GM21786 (cell line): ENCODE data around the gene TMEM150A.
"Not testable (repeated sequence)": the region's sequence is repeated elsewhere in the genome, so short reads cannot be mapped to it uniquely, and the experiment has no call there.

Experiments
- ATAC-seq: cut with Tn5 transposase; IDR thresholded peaks from one replicate; pipeline ENCODE4 v1.9.1; 2021; ENCODE audit not compliant: unreplicated experiment

Gene TMEM150A, protein sequence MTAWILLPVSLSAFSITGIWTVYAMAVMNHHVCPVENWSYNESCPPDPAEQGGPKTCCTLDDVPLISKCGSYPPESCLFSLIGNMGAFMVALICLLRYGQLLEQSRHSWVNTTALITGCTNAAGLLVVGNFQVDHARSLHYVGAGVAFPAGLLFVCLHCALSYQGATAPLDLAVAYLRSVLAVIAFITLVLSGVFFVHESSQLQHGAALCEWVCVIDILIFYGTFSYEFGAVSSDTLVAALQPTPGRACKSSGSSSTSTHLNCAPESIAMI

DNA sequence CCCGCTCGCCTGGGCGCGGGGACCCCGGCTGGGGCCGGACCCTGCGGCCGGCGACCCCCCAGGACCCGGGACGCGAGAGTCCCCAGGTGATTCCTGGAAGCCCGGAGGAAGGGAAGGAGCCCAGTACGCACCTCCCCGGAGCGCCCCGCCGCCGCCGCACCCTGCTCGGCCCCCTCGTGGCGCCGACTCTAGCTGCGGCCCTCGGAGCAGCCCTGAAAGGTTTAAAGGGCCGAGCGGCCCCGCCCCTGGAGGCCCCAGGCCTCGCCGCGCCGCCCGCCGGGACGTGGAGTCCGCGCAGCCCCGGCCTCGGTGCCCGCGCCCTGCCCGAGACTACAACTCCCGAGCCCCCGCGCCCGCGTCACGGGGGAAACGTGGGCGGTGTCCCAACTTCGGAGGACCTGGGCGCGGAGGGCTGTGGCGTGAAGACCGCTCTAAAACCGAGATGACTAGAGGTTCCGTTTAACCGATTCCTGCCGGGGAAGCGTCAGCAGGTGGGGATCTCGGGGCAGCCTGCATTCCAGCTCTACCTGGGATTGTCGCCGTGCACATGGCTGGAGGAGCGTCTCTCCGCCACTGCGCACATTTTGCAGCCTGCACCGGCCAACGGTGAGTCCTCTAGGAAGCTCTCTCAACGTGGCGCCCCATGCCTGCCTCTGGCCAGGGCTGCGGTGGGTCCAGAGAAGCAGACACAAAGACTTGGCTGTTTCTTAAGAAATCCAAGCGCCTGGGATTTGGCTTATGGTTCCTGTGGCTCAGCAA, at the start of gene TMEM150A:
Gene TMEM150A (minus strand): TSS at position 223 of the 759 bp plus-strand sequence. CDS start 750 bp downstream, outside the sequence.
- peak; percentile 96 for ATAC-seq

- ATAC-seq, result no peak
Observed at GRCh38 chr2:85652056-85652455, 49.6 kb upstream of the TMEM150A start.

- ATAC-seq, result no peak
Observed at GRCh38 chr2:85651097-85651496, 48.6 kb upstream of the TMEM150A start.

DNA sequence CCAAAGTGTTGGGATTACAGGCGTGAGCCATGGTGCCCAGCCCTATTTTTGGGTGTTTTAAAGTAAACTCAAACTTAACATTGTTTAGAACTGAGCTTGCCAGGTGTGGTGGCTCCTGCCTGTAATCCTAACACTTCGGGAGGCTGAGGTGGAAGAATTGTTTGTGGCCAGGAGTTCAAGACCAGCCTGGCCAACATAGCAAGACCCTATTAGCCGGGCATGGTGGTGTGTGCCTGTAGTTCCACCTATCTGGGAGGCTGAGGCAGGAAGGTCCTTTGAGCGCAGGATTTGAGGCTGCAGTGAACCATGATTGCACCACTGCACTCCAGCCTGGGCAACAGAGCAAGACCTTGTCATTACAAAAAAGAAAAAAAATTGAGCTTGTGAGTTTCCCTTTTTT, 48.0 kb upstream of the TMEM150A start:
- ATAC-seq, result no peak

- ATAC-seq, result no peak
Observed at GRCh38 chr2:85649201-85650190, 47.0 kb upstream of the TMEM150A start.

GRCh38 chr2:85648619-85649018, 46.1 kb upstream of the TMEM150A start:
- ATAC-seq, result no peak

- peak; percentile 71 for ATAC-seq
Observed at GRCh38 chr2:85647823-85648526, 45.5 kb upstream of the TMEM150A start.

GRCh38 chr2:85646166-85646565, 43.7 kb upstream of the TMEM150A start:
- no peak for ATAC-seq

DNA sequence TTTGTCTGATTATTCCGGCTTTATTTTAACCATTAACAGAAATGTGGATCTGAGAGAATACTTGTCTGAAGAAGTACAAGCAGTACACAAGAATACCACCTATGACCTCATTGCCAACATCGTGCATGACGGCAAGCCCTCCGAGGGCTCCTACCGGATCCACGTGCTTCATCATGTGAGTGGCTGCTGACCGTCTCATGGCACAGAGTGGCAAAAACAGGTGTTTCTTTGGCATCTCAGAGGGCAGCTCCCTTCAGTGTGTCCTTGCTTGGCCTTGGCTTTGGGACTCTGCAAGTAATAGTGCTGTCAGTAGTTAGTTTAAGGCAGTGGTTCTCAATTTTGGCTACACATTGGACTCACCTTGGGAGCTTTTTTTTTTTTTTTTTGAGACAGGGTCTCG, 42.4 kb upstream of the TMEM150A start:
- no peak for ATAC-seq

DNA sequence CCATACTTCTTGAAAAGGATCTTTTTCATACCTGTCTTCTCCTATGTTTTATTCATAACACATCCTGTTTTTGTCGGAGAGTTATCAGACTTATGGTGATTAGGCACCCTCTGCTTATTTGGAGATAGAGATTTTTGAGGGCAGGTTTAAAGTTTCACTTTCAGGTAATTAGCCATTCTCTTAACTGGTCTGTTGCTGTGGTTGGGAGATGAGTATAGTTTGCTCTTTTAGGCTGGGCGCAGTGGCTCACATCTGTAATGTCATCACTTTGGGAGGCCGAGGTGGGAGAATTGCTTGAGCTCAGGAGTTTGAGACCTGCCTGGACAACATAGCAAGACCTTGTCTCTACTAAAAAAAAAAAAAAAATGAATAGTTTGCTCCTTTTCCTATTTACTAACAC, 40.2 kb upstream of the TMEM150A start:
- peak; percentile 81 for ATAC-seq

DNA sequence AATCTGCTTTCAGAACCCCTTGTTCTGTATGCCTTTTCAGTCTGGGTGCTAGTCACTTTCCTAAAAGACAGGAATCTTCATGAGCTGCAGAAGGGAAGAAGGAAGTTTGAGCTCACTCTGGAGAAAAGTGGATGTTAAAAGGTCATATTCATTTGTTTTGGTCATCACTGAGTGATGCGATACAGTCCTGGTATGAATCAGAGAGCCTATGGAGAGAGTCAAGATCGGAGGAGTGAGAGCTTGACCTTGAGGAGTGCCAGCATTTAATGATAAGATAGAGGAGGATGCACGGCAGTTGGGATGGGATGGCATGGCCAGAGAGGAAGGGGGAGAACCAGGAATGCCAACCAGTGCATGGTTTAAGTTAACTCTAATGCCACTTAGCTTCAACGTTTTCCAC, 33.1 kb upstream of the TMEM150A start:
- ATAC-seq, result no peak

- ATAC-seq, result no peak
Observed at GRCh38 chr2:85635011-85635410, 32.5 kb upstream of the TMEM150A start.

- no peak for ATAC-seq
Observed at GRCh38 chr2:85631316-85631715, 28.8 kb upstream of the TMEM150A start.

DNA sequence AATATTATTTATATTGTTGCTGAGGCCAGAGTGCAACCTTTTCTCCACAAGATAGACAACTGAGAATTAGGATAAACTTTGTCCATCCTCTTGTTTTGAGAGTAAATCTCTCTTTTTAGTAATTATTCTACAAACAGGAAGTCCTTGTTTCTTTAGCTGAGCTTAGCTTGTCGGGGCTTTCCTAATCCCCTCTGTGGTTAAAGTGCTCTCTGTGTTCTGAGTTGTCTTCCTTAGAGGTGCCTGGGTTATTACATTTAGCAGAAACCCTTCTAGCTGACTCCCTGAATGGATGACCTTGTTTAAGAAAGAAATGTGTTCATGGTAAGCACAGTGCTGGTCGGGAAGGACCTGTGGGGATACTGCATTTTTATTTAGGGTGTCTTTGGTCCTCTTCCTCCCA, 26.2 kb upstream of the TMEM150A start:
- peak; percentile 53 for ATAC-seq

DNA sequence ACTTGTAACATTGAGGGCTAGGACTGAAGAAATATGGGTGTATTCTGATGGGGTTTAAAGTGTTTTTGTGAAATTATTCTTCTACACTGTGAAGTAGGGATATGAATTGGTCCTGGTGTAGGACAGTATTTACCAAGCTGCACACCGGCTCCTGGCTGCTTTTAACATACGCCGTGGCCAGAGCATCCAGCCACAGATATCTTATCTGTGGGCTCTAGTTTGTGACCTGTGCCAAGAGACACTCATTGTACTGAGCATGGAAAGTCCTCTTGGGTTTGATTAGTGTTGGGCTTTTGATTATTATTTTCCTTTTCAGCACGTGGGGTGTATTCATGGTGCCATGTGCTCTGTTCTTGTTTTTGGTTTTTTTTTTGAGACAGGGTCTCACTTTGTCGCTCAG, 21.5 kb upstream of the TMEM150A start:
- ATAC-seq, result no peak

DNA sequence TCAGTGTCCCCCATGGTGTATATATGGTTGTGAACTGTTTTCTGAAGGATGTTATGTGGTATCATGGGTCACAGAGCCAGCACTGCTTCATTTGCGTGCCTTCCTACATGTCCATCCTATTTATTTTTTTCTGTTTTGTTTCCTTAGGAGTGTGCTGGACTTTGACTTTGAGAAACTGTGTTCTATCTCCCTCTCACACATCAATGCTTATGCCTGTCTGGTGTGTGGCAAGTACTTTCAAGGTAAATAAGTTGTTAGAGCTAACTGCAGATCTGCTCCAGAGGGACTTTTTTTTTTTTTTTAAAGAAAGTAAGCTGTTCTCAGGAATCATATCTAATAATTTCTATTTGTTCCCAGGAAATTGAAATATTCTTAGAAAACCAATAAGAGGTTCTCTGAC, 18.8 kb upstream of the TMEM150A start:
- no peak for ATAC-seq

DNA sequence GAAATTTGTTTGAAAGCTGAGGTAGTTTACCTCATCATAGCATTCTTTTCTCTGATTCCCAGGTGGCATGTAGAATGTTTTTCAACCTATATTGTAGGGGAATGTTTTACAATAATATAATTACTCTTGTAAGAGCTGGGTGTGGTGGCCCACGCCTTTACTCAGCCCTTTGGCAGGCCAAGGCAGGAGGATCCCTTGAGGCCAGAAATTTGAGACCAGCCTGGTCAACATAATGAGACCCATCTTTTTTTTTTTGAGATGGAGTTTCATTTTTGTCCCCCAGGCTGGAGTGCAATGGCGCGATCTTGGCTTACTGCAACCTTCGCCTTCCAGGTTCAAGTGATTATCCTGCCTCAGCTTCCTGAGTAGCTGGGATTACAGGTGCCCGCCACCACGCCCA, 17.1 kb upstream of the TMEM150A start:
- no peak for ATAC-seq

DNA sequence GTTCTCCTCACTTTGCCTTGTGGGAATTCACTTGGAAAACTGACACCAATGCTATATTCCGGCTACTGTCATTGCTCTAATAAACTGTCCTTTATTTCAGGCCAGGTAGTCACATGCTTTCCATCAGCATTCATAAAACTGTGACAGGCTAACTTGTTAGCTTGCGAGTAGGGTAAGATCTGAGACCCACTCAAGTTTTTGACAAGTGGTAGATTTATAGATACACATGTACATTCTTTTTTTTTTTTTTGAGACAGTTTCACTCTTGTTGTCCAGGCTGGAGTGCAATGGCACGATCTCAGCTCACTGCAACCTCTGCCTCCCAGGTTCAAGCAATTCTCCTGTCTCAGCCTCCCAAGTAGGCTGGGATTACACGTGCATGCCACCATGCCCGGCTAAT, 15.2 kb upstream of the TMEM150A start:
- ATAC-seq, result not testable (repeated sequence)

DNA sequence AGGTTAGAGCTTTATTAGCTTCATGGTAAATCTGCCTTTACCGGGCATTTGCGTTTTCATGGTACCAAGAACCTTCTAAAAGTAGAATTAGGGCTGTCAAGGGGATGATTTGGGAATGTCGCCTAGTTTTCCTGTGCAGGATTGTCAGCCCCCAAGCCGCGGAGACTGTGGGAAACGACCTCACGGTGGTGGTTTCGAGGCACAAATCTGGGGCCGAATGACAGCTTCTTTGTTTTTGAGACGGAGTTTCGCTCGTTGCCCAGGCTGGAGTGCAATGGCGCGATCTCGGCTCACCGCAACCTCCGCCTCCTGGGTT, 12.9 kb upstream of the TMEM150A start:
- no peak for ATAC-seq

- ATAC-seq, result not testable (repeated sequence)
Observed at GRCh38 chr2:85614757-85615156, 12.3 kb upstream of the TMEM150A start.
